Measurements from ENCODE around the gene CHD3.
A peak's percentile ranks its signal among the peaks of the same experiment; 100 is the strongest.

CHD3 gene

DNA sequence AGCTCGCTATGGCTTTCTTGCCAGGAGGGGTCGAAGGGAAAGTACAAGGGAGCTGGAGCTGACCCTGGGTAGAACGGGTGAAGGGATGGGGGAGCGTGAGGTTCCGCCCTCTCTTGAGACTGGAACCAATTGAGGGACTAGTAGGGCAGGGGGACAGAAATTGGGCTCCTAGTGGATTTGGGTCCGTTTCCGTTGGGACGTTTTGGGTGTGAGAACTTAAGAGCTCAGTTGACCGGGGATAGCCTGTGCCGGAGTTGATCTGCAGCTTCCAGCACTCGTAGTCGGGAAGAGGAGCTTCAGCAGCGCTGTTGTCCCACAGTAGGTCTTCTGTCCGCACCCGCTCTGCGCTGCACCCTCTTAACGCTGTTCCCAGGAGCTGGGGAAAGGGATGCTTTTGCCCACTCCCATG is 43.9 kb downstream of the CHD3 start:
- peak overlapping the region; percentile 97 for H3K4me3 ChIP-seq (ENCODE audit: control insufficient read depth, low read depth, low read length)
- peak; percentile 31 for DNase-seq (ENCODE audit: low read depth)
- TF ChIP-seq, protein P1, sequence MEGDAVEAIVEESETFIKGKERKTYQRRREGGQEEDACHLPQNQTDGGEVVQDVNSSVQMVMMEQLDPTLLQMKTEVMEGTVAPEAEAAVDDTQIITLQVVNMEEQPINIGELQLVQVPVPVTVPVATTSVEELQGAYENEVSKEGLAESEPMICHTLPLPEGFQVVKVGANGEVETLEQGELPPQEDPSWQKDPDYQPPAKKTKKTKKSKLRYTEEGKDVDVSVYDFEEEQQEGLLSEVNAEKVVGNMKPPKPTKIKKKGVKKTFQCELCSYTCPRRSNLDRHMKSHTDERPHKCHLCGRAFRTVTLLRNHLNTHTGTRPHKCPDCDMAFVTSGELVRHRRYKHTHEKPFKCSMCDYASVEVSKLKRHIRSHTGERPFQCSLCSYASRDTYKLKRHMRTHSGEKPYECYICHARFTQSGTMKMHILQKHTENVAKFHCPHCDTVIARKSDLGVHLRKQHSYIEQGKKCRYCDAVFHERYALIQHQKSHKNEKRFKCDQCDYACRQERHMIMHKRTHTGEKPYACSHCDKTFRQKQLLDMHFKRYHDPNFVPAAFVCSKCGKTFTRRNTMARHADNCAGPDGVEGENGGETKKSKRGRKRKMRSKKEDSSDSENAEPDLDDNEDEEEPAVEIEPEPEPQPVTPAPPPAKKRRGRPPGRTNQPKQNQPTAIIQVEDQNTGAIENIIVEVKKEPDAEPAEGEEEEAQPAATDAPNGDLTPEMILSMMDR (conservative IDR thresholded peaks at IDR 0.05; ENCODE audit: control insufficient read depth, insufficient read depth, low read depth, low read length), result no peak

DNA sequence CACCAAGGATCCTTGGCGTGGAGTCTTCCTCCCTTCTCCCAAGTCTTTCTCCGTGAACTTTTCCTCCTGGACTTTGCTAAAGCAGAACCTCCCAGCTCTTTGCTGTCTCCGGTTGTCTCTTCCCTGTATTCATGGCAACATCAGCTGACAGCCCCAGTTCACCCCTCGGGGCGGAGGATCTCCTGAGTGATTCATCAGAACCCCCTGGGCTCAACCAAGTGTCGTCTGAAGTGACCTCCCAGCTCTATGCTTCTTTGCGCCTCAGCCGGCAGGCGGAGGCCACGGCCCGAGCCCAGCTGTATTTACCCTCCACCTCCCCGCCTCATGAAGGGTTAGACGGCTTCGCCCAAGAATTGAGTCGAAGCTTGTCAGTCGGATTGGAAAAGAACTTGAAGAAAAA is 44.4 kb downstream of the CHD3 start:
- H3K4me3 ChIP-seq (ENCODE audit: control insufficient read depth, low read depth, low read length), result peak overlapping the region; percentile 97
- TF ChIP-seq, protein P1 (conservative IDR thresholded peaks at IDR 0.05; ENCODE audit: control insufficient read depth, insufficient read depth, low read depth, low read length), result peak; percentile 35
- peak; percentile 77 for DNase-seq (ENCODE audit: low read depth)

DNA sequence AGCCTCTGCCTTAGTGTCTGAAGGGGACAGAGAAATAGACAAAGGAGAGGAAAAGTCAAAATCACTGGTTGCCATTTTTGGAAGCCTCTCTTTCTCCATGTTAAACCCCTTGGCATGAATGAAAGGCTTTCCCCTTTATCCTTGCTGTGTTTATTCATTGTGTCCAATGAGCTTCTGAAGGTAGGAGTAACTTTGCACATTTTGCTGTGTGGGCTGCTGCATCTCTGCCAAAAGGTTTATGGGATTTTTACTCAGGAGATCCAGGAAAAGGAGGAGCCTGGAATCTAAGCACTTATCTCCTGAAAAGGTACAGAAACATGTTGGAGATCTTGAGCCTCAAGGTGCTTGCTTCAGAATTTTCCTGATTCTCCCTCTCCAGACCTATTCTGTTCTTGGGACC is 47.3 kb downstream of the CHD3 start:
- DNase-seq (ENCODE audit: low read depth), result no peak
- TF ChIP-seq, protein P1 (conservative IDR thresholded peaks at IDR 0.05; ENCODE audit: control insufficient read depth, insufficient read depth, low read depth, low read length), result no peak
- H3K4me3 ChIP-seq (ENCODE audit: control insufficient read depth, low read depth, low read length), result no peak overlapping the region

DNA sequence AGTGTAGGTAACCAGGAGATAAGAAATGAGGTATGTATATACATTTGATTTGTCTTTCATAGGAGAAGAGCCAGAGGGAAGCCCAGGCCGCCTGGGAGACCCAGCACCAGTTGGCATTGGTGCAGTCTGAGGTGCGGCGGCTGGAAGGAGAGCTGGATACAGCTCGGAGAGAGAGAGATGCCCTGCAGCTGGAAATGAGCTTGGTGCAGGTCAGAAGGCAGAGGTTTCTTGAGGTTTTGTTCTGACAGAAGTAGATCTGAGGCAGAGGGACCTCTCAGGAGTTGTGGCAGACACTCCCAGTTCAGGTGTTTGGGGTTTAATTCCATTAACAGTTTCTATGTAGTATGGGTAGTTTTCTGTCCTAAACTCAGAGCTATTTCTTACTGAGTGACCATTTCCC is 51.4 kb downstream of the CHD3 start:
- no peak overlapping the region for H3K4me3 ChIP-seq (ENCODE audit: control insufficient read depth, low read depth, low read length)
- DNase-seq (ENCODE audit: low read depth), result no peak
- TF ChIP-seq, protein P1 (conservative IDR thresholded peaks at IDR 0.05; ENCODE audit: control insufficient read depth, insufficient read depth, low read depth, low read length), result no peak

DNA sequence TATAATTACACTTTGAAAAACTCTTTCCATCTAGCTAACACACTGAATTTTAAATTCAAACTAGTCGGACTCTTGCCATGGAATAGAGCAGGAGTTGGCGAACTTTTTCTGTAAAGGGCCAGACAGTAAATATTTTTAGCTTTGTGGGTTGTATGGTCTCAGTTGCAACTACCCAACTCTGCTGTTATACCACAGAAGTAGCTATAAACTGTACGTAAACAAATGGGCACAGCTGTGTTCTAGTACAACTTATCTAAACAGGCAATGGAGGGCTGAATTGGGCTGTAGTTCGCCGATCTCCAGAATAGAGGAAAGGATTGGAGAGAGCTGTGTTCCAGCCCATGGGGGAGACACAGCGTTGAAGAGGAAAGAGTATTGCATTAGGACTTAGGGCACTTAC is 52.2 kb downstream of the CHD3 start:
- TF ChIP-seq, protein P1 (conservative IDR thresholded peaks at IDR 0.05; ENCODE audit: control insufficient read depth, insufficient read depth, low read depth, low read length), result no peak
- DNase-seq (ENCODE audit: low read depth), result no peak
- no peak overlapping the region for H3K4me3 ChIP-seq (ENCODE audit: control insufficient read depth, low read depth, low read length)

DNA sequence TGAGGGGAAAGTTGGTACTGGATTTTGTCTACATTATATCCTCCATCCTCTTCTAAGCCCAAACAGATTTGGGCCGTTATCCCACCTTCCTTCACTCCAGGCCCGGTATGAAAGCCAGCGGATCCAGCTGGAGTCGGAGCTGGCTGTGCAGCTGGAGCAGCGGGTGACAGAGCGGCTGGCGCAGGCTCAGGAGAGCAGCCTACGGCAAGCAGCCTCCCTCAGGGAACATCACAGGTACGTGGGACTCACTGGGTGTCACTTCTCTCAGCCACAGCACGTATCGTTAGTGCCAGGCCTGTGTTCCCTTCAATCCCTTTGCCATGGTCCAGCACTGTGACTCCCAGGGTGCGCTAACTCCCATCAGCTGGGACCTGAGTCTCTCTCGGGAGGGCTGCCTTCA is 54.7 kb downstream of the CHD3 start:
- no peak for DNase-seq (ENCODE audit: low read depth)
- TF ChIP-seq, protein P1 (conservative IDR thresholded peaks at IDR 0.05; ENCODE audit: control insufficient read depth, insufficient read depth, low read depth, low read length), result no peak
- no peak overlapping the region for H3K4me3 ChIP-seq (ENCODE audit: control insufficient read depth, low read depth, low read length)

DNA sequence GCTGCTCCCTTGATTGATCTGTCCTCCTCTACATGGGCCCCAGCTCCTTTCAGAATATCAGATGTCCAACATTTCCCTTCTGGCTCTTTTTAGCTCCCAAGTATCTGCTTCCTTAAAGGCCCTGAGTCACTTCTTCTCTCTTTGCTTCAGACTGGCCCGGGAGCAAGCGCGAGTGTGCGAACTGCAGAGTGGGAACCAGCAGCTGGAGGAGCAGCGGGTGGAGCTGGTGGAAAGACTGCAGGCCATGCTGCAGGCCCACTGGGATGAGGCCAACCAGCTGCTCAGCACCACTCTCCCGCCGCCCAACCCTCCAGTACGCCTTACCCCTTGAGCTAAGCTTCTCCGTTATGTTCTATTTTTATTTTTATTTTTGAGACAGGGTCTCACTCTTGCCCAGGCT is 55.7 kb downstream of the CHD3 start:
- TF ChIP-seq, protein P1 (conservative IDR thresholded peaks at IDR 0.05; ENCODE audit: control insufficient read depth, insufficient read depth, low read depth, low read length), result no peak
- H3K4me3 ChIP-seq (ENCODE audit: control insufficient read depth, low read depth, low read length), result no peak overlapping the region
- no peak for DNase-seq (ENCODE audit: low read depth)
